ENCODE results near the gene ZFHX3.

The ZFHX3 gene

GRCh38 chr16:72969146-72969545, 78.8 kb downstream of the ZFHX3 start:
- no peak for TF ChIP-seq FOXM1 (IDR thresholded peaks at IDR 0.05; ENCODE audit: borderline replicate concordance, low read depth)
- no peak for TF ChIP-seq TCF12 (IDR thresholded peaks at IDR 0.05; ENCODE audit: low read depth)
- TF ChIP-seq CREB1 (IDR thresholded peaks at IDR 0.05; ENCODE audit: low read depth): no peak
- TF ChIP-seq YY1 (IDR thresholded peaks at IDR 0.05; ENCODE audit: low read depth): no peak
- TF ChIP-seq USF1 (IDR thresholded peaks at IDR 0.05): no peak
- no peak for TF ChIP-seq TEAD4 (IDR thresholded peaks at IDR 0.05)
- no peak for TF ChIP-seq EGR1 (IDR thresholded peaks at IDR 0.05)
- TF ChIP-seq NFIC (IDR thresholded peaks at IDR 0.05): no peak
- no peak for TF ChIP-seq CEBPB (IDR thresholded peaks at IDR 0.05)
- no peak for TF ChIP-seq ZBTB7A (IDR thresholded peaks at IDR 0.05; ENCODE audit: low read depth)
- TF ChIP-seq RAD21 (IDR thresholded peaks at IDR 0.05; ENCODE audit: low read depth): no peak
- no peak for TF ChIP-seq REST (IDR thresholded peaks at IDR 0.05; ENCODE audit: low read depth)
- TF ChIP-seq TAF1 (IDR thresholded peaks at IDR 0.05; ENCODE audit: low read depth): no peak
- TF ChIP-seq EP300 (IDR thresholded peaks at IDR 0.05; ENCODE audit: borderline replicate concordance): no peak
- no peak for TF ChIP-seq MAX (IDR thresholded peaks at IDR 0.05)

- TF ChIP-seq EGR1 (IDR thresholded peaks at IDR 0.05) (no peak), RAD21 (IDR thresholded peaks at IDR 0.05; ENCODE audit: low read depth) (no peak), EP300 (IDR thresholded peaks at IDR 0.05; ENCODE audit: borderline replicate concordance) (no peak), MAX (IDR thresholded peaks at IDR 0.05) (no peak), NFIC (IDR thresholded peaks at IDR 0.05) (no peak), CREB1 (IDR thresholded peaks at IDR 0.05; ENCODE audit: low read depth) (no peak), REST (IDR thresholded peaks at IDR 0.05; ENCODE audit: low read depth) (no peak), USF1 (IDR thresholded peaks at IDR 0.05) (no peak), CEBPB (IDR thresholded peaks at IDR 0.05) (no peak), TEAD4 (IDR thresholded peaks at IDR 0.05) (no peak)
These were observed 80.0 kb downstream of the ZFHX3 start for GRCh38 chr16:72967941-72968340.

DNA sequence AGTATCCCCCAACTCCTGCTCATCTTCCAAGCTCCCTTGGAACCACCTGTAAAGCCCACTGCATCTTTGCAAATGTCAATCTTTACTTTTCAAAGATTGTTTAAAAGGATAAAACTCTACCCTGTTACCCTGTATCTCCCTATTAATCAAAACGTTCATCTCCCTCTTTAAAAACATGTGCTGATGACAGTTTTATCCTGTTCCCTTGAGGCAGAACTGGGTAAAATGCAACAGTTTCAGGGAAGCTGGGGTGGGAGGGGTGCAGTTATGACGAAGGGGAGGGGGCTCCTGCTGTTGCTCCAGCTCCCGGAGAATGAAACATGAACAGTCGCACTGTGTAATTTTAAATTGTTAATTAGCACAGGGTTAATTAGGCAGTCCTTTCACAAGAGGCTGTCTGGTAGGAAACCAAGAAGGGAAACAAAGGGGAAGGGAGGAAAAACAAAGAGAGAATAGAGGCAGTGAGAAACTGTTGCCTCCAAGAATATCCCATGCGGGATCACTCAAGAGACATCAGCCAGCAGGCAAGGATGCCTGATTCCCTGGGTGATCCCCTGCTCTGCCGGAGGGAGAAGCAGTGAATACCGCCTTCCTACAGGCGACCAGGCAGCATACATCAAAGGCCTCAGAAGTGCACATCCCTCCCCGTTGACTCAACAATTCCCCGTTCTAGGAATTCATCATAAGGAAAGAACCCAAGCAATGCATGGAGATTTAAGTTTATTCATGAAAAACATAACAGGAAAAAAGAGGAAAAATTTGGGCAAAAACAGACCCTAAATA, 84.2 kb downstream of the ZFHX3 start:
- TF ChIP-seq MAX (IDR thresholded peaks at IDR 0.05): no peak
- no peak for TF ChIP-seq TAF1 (IDR thresholded peaks at IDR 0.05; ENCODE audit: low read depth)
- TF ChIP-seq YY1 (IDR thresholded peaks at IDR 0.05; ENCODE audit: low read depth): no peak
- TF ChIP-seq NFIC (IDR thresholded peaks at IDR 0.05): no peak
- TF ChIP-seq CEBPB (IDR thresholded peaks at IDR 0.05): no peak
- no peak for TF ChIP-seq ZBTB7A (IDR thresholded peaks at IDR 0.05; ENCODE audit: low read depth)
- TF ChIP-seq RAD21 (IDR thresholded peaks at IDR 0.05; ENCODE audit: low read depth): no peak
- TF ChIP-seq EP300 (IDR thresholded peaks at IDR 0.05; ENCODE audit: borderline replicate concordance): no peak
- no peak for TF ChIP-seq REST (IDR thresholded peaks at IDR 0.05; ENCODE audit: low read depth)
- no peak for TF ChIP-seq CREB1 (IDR thresholded peaks at IDR 0.05; ENCODE audit: low read depth)
- TF ChIP-seq FOXM1 (IDR thresholded peaks at IDR 0.05; ENCODE audit: borderline replicate concordance, low read depth): no peak
- no peak for TF ChIP-seq EGR1 (IDR thresholded peaks at IDR 0.05)

- no peak for TF ChIP-seq CREB1 (IDR thresholded peaks at IDR 0.05; ENCODE audit: low read depth)
- no peak for TF ChIP-seq USF1 (IDR thresholded peaks at IDR 0.05)
- TF ChIP-seq NFIC (IDR thresholded peaks at IDR 0.05): no peak
- TF ChIP-seq ZBTB7A (IDR thresholded peaks at IDR 0.05; ENCODE audit: low read depth): no peak
- no peak for TF ChIP-seq CEBPB (IDR thresholded peaks at IDR 0.05)
- TF ChIP-seq EGR1 (IDR thresholded peaks at IDR 0.05): no peak
These were observed 85.6 kb downstream of the ZFHX3 start for GRCh38 chr16:72962347-72962746.
